ENCODE measurements around the gene FHIT.

FHIT gene

DNA sequence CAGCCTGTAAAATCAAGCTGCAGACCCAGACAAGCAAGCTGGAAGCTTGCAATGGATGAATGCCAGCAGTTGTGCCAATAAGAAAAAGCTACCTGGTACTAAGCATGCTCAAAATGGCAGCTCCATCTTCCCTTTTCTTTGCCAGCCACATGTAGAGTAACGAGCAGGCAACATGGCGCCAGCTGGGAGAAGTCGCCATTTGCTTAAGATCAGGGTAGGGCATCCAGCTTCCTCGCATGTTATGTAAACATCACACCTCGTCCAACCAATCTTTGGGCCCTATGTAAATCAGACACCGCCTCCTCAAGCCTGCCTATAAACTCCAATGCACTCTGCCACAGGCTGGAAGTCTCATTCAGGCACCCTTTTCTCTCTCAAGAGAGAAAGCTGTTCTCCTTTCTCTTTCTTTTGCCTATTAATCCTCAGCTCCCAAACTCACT is 973.9 kb downstream of the FHIT start:
- DNase-seq (ENCODE audit: low read depth), result no peak

DNA sequence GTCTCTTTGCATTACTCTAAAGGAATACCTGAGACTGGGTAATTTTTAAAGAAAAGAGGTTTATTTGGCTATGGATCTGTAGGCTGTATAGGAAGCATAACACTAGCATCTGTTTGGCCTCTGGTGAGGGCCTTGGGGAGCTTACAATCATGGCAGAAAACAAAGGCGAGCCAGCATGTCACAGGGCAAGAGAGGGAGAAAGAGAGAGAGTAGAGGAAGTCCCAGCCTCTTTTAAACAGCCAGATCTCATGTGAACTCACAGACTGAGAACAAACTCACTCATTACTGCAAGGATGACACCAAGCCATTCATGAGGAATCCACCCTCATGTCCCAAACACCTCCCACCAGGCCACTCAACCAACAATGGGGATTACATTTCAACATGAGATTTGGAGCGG is 974.6 kb downstream of the FHIT start:
- DNase-seq (ENCODE audit: low read depth), result no peak

DNA sequence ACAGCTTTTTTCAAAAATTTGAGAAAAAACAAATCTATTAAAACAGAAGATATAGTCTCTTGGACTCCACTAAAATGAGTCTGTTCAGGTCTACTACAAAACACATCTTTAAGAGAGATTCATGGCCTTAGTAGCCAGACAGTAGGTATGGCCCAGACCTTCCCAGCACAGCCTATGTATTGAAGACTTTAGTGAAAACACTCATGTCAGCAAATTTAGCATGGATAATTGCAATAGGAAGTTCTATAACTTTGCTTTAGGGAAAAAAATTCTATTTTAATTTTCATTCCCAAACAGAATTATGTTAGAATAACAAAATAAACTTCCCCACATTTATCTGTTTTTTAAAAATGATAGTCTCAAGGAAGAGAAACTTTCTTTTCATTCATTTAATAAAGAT is 976.6 kb downstream of the FHIT start:
- DNase-seq (ENCODE audit: low read depth), result no peak

DNA sequence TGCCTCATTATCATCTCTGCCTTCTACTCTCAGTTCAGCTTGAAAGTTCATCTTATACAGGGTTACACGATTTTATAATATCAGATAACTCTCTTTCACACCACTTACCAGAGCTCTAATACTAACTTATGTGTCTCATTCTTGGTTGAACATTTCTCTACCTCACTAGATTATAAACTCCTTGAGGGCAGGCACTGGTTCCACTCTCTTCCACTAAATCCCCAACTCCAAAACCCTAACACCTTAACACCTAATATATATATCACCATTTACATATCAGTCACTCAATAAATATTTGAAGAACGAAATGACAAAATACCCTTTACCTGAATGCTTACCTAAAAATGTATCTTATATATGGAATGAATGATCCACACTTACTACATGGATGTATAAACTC is 977.2 kb downstream of the FHIT start:
- no peak for DNase-seq (ENCODE audit: low read depth)

DNA sequence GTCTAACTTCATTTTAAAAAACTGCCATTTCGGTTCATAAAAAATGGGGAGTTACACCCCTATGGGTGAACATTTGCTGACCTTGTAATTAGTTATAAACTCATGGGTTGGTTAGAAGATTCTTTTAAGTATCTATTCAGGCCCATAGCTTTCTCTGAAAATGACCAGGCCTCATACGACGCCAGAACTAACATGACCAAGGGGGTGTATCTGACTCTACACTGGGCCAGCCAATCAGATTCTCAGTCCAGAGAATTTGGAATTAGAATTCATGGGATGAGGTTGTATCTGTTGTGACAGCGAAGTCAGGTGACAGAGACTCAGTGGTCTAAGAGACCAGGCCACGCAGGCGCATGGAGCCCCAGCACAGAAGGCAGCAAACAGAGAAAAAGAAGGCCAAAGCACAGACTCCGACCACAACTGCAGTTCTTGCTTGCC is 981.4 kb downstream of the FHIT start:
- DNase-seq (ENCODE audit: low read depth), result no peak

DNA sequence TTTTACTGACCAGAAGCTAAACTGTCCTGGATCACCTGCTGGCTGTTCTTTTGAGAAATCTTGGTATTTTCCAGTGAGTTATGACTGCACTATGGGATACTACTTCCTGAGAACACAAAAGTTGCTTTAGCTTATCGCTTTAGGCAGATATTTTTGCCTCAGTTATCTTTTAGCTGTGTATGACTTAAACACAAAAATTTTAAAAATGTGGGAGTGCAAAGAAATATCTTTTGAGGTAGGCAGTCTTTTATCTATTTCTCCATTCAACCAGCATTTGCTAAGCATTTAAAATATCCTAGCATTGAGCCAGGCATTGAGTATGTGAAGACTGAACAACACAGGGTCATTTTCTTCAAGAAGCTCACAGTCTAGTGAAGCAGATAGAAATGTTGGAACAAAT is 981.9 kb downstream of the FHIT start:
- DNase-seq (ENCODE audit: low read depth), result no peak

DNA sequence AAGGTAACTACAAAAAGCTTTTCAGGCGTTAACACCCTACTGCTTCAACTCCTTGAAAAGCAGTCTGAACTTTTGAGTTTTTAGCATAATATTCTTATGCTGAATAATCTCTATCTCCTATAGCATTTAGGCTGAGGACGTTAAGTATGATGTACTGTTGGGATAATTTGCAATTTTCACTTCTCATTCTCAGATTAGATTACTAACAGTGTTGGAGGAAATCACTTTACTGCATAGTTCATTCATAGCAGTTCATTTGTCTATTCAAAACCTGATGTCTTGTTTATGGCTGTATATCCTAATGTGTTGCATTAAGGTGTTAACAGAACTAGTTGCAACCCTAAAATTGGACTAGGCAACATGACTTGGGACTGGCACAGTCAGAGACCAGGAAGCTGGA is 983.1 kb downstream of the FHIT start:
- no peak for DNase-seq (ENCODE audit: low read depth)

DNA sequence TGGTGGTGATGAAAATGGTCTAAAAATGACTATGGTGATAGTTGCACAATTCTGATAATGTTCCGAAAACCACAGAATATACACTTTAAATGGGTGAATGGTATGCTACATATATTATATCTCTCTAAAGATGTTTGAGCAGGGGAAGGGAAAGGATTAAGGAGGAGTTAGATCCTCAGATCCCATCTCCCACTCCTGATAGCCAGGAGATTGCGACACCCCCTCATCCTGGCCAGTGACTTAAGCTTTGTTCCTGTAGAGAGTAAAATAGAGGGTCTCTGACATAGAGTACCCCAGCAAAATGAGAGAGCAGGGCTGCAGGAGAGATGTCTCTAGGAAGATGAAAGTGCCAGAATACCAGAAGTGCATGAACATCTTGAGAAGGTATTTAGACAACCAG is 984.8 kb downstream of the FHIT start:
- no peak for DNase-seq (ENCODE audit: low read depth)

DNA sequence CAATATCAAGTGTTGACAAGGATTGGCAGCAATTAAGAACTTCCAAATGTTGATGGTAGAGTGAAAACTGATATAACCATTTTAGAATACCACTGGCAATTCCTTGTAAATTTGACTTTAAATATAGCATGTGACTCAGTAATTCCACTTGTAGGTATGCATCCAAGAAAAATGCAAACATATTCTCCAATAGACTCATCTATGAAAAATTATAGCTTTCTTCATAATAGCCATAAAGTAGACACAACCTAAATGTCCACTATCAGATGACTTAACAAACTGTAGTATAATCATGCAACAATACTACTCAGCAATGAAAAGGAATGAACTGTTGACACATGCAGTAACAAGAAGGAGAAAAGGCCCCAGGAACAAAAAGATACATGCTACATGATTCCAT is 988.1 kb downstream of the FHIT start:
- no peak for DNase-seq (ENCODE audit: low read depth)

DNA sequence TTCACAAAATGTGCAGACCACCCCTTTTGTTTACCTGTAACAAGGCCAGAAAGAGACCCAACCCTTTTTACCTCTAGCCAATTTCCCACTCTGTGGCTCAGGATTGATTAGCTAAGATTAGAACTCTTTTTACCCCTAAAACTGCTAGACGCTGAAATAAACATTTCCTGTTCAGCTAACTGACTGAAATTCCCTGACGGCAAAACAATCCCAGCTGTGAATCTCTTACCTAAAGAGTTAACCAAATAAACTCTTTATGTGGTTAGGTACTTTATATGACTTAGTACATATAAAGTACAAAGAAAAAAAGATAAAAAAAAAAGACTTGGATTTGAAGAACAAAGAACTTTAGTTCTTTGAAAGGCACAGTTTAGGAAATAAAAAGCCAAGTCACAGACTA is 988.7 kb downstream of the FHIT start:
- no peak for DNase-seq (ENCODE audit: low read depth)

DNA sequence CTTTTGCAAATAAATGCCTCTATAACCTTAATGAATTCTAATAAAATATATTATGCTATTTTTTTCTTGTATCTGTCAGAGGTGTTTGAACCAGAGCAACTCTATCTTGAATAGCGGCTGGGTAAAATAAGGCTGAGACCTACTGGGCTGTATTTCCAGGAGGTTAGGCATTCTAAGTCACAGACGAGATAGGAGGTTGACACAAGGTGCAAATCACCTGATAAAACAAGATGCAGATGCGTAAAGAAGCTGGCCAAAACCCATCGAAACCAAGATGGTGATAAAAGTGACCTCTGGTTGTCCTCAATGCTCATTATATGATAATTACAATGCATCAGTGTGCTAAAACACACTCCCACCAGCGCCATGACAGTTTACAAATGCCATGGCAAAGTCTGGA is 990.7 kb downstream of the FHIT start:
- DNase-seq (ENCODE audit: low read depth), result no peak

DNA sequence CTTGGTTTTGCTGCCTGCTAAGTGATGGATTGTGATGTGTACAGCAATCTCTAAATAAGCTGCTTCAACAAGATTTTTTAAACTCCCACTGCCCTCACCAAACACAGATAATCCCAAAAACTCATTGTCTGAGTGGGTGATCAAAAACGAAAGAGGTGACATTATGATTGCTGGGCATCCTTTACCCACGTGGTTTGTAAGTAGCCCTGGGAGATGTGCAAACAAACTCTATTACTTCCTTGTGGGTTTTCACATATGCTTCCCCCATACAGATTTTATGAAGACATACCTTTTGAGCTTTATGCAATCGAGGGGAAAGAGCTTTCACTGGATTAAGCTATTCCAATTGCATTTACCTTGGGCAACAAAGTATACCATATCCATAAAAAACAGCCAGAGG is 1000.4 kb downstream of the FHIT start:
- DNase-seq (ENCODE audit: low read depth), result no peak

DNA sequence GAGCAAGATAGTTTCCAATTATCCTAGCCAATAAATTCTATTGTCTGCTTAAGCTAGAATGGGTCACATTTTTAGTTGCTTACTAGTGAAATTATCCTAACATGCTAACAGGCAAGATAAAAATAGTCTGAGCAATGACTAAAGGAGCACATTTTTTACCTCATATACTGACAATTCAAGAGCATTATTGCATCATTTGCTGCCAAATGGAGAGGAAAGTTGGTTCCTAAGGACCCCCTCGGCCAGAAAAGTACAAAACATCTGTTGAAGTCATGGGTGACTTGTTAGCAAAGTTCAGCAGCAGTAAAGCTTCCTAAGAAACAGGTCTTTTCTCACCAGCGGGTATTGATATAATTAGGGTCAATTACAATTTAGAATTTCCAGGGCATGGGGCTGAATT is 1001.0 kb downstream of the FHIT start:
- no peak for DNase-seq (ENCODE audit: low read depth)

DNA sequence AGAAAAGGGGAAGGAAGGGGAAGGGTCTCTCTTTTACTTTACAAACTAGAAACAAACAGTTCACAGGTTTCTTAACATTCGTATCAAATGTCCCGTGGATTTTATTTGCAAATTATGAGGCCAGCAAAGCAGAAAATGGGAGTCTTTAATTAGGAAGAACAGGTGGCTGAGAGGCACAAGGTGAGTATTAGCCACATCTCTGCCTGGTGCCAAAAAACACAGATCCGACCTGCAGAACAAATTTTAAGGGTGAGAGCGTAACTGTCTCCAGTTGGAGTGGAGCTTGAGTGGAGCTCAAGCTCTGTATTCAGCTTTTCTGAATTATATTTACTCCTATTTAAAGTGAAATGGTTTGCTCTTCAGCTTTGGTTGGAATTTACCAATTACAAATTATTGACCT is 1004.9 kb downstream of the FHIT start:
- DNase-seq (ENCODE audit: low read depth), result no peak

DNA sequence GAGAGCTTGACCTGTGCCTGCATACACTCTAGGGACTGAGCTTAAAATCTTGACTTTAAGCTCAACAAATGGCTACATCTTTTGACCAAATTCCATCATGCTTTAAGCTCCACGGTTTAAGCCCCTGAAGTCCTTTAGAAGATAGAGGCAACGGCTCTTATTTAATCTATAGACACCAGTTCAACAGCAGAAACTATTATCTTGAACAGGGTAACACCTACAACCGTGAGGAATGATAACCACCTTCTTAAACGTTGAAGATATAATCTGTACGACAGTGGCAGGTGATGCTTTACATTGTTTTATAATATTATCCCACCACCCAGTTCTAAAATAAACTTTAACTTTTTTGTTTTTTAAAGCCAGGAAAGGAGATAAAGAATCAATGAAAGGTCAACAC is 1007.8 kb downstream of the FHIT start:
- DNase-seq (ENCODE audit: low read depth), result no peak

DNA sequence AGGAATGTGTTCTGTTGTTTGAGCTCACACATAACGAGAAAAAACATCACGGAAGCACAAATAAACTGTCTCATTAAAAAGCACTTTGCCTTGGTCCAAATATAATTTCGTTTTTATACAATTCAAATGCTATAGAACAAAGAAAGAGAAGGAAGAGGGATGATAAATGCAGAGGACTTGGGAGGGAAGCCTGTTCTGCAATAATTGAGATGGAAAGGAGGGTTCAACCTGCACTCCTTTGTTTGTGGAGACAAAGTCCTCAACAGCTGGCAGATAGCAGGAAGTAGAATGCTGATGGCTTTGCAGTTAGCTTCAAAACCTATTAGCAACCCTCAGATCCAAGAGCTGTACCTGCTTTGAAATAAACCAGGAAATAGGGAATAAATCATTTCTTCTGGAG is 1010.8 kb downstream of the FHIT start:
- DNase-seq (ENCODE audit: low read depth), result no peak

DNA sequence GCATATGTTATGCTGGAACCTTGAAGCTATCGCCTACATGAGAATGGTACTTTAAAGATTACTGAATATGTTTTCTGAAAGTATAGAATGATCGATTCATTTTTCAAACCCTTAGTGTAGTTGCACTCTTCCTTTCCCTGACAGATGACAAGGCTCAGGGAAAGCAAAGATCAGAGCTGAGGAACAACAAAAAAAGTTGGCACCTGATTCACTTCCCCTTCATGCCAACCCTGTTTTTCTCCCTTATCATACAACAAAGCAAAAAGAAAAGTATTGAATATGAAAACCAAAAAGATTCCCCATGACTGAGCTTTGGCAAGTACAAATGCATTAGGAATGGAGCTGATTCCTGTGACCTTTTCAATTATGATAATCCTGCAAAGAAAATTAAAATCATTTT is 1012.7 kb downstream of the FHIT start:
- DNase-seq (ENCODE audit: low read depth), result no peak

DNA sequence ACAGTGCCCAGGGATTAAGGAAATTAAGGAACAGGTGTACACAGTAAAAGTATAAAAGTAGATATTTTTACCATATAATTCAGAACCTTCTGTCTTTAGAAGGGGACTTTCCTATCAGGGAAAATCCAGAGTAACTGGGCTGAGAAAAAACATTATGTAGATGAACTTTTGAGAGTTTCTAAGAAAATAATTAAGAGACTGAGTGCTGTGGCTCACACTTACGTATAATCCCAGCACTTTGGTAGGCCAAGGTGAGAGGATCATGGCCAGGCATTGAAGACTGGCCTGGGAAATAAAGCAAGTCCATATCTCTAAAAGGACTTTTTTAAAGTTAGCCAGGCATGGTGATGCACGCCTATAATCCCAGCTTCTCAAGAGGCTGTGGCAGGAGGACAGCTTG is 1021.8 kb downstream of the FHIT start:
- no peak for DNase-seq (ENCODE audit: low read depth)

DNA sequence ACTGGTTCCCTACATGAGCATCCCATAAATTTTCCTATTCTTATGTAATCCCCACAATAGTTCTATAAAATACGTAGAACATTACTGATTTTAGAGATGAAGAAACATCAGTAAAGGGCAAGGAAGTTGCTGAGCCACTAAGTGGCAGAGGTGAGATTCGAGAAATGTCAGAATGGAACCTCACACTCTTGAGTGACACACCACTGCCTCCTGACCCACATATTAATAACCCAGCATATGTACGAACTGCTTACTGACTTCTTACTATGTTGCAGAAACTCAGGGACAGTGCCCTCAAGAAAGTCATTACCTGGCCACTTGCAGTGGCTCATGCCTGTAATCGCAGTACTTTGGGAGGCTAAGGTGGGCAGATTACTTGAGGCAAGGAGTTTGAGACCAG is 1022.4 kb downstream of the FHIT start:
- no peak for DNase-seq (ENCODE audit: low read depth)

DNA sequence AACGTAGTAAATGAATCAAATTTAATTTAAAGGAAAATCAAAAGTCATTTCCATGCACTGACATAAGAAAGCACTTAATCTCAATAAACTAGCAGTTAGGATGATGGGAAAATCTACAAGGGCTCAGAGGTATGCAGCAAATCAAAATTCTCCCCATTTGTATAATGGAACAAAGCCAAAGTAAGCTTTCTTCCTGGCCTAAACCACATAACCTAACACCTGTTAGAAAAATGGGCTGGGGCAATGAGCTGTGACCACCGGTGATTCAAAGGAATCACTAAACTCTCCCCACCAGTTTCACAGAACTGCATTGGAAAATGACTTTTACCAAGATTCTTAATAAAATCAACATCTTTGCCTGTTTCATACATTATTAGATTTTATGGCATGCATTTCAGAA is 1024.3 kb downstream of the FHIT start:
- no peak for DNase-seq (ENCODE audit: low read depth)

DNA sequence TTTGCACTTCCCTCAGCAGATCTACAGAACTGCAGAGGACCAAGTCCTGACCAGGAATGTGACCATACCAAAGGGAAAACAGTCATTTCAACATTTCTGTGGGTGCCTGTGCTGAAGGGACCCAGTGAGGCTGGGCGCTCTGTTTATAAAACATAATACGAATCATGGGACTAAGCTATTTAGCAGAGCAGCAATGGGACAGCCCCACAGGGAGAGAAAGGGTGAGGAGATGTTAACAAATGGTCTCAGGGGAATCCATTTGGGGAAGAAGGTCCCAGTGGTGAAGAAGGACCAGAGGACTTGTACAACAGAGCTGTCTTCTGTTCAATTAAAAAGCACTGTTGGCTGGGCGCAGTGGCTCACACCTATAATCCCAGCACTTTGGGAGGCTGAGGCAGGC is 1025.4 kb downstream of the FHIT start:
- DNase-seq (ENCODE audit: low read depth), result no peak

DNA sequence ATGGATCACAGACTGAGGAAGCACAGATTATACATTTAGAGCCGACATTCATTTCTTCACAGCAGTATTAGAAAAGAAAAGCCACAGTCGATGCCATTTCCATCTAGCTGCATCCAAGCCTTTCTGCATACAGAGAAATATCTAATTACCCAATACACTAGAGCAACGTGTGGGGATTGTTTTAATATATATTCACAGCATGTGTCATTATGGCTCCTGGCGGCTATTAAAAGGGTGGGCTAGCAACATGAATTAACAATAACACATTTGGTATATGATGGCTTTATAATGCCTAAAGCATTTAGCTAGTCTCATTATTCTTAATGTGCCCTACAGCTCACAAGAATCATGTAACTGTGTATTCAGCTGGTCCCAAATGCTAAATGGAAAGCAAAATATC is 1030.5 kb downstream of the FHIT start:
- no peak for DNase-seq (ENCODE audit: low read depth)

DNA sequence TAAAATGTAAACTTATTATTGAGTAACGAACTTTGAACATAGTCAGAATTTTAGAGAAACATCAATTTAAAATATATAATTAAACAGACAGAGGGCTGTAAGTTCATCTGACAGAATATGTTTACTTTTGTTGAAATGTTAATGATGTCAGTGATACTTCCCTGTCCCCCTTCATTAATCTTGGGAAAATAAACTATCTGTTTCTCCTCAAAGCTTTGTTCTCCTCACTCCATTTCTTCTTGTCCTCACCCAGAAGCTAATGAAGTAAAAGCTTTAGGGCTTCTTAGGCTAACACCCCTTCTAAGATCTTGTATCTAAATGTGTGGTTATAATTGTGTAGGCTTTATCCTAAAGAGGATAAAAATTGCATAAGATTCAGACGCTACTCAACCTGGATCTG is 1031.8 kb downstream of the FHIT start:
- DNase-seq (ENCODE audit: low read depth), result no peak

DNA sequence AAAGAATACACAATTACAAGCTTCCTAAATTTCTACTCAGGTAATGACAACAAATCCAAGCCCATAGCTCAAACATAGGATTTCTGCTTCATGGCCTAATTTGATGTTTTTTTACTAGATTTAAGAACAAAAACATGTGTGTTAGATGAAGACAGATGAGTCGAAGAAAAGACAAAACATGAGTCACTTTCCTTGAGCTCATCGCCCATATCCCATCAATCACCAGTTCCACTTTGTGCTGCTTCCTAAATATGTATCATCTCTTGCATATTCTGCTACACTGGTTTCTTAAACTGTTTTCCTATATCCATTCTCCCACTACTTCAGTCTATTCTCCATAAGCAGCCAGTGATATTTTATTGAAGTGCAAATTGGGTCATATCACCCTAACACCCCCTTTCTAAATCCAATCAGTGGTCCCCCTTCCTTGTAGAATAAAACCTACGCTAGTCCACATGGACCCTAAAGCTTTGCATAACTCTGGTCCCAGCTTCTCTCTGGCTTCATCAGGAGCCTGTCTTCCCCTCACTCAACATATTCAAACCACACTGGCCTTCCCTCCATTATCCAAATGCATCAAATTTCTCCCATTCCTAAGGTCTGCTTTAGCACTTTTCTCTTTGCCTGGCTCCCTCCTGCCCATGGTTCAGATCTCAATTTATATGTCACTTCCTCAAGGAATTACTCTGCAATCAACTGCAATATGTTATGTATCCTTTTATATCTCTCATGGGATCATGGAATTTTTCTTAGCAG is 1033.9 kb downstream of the FHIT start:
- no peak for DNase-seq (ENCODE audit: low read depth)
